ENCODE data around the gene KMT2D.
A peak's percentile ranks its signal among the peaks of the same experiment; 100 is the strongest.

KMT2D gene

DNA sequence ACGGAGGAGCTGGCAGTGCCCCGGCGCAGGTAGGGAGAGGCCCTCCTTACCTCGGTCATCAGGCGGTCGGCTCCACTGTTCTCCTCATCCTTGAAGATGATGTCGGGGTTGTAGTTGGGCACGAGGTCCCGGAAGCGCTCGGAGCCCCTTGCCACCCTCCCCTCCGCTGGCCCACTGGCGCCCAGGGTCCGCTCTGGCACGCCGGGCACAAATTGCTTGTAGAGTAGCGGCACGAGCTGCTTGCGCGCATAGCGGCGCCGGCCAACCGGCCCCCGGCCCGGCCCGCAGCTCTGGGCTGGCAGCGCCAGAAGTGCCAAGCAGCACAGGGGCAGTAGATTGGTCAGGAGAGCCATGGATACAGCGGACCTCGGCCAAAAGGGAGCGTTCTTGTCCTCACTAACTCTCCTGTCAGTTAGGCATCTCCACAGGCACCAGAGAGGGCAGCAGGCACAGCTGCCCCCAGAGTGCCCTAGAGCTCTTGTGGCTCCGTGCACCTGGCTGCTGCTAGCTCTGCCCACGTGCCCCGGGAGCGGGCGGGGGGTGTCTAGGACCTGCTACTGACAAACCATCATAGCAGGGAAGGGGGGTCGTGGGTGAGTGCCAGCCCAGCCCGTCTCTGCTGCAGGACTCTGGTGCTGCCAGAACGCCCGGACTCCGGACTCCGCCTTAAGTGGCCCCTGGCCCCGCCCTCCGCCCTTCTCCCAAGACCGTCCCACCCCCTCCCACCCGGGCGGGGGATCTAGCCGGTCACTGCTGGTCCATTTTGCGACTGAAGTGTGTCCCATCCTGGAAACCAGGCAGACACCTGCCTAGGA is 33.8 kb upstream of the KMT2D start, which contains the start of gene DHH:
DHH (minus strand) TSS at position 642 of the 815 bp plus-strand sequence; CDS start at position 353, 289 bp downstream.
- TF ChIP-seq, protein P1, sequence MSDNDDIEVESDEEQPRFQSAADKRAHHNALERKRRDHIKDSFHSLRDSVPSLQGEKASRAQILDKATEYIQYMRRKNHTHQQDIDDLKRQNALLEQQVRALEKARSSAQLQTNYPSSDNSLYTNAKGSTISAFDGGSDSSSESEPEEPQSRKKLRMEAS (IDR thresholded peaks at IDR 0.05; ENCODE audit: low read depth, low read length) = no peak
- TF ChIP-seq MYC (IDR thresholded peaks at IDR 0.05; ENCODE audit: low read depth, low read length) (no peak), CTCF (IDR thresholded peaks at IDR 0.05; ENCODE audit: low read depth, low read length) (no peak), POLR2A (IDR thresholded peaks at IDR 0.05; ENCODE audit: extremely low read depth, insufficient read length) (no peak)
- no peak within 1 kb of the TSS for H3K4me3 ChIP-seq (ENCODE audit: low read depth, low read length)
- no peak for DNase-seq (ENCODE audit: low read depth)

DNA sequence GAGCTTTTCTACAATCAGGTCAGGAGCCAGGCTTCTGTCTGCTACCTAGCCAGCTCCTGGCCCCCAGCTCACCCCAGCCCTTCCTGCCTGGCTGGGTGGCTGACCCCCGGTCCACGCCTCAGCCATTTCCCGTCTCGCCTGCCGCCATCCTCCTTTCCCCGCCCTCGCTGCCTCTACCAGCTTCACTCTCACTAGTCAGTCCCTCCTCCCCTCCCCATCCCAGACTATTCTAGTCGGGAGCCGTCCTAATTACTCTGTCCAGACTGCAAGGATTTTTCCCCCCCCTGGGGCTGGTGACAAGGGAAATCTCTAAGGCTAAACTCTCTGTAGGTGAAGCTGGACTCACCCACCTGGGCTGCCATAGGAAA is 33.2 kb upstream of the KMT2D start:
- no peak for DNase-seq (ENCODE audit: low read depth)
- no peak overlapping the region for H3K4me3 ChIP-seq (ENCODE audit: low read depth, low read length)
- TF ChIP-seq, protein P1 (IDR thresholded peaks at IDR 0.05; ENCODE audit: low read depth, low read length) = no peak
- TF ChIP-seq CTCF (IDR thresholded peaks at IDR 0.05; ENCODE audit: low read depth, low read length) (no peak), POLR2A (IDR thresholded peaks at IDR 0.05; ENCODE audit: extremely low read depth, insufficient read length) (no peak), MYC (IDR thresholded peaks at IDR 0.05; ENCODE audit: low read depth, low read length) (no peak)

DNA sequence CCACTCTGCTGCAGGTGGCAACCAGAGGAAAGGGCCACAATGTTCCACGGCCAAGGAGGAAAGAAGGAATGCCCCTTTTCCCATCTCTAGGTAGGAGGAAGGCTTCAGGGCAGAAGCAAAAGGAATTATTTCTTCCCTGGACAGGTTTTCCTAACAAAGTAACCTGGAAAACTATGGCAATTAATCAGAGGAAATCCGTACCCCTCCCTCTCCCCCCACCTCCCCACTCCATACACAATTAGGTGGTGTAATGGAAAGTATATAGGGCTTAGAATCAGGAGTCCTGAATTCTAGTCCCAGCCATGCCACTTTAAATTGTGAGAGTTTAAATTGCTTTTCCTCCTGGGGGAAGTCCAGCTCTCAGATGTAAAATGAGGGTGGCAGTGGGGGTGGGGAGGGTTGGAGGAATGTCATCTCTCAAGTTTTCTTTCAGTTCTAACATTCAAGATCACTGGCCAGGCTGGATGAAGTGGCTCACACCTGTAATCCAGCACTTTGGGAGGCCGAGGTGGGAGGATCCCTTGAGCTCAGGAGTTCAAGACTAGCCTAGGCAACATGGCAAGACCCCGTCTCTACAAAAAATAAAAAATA is 32.3 kb upstream of the KMT2D start:
- no peak for TF ChIP-seq MYC (IDR thresholded peaks at IDR 0.05; ENCODE audit: low read depth, low read length)
- TF ChIP-seq, protein P1 (IDR thresholded peaks at IDR 0.05; ENCODE audit: low read depth, low read length) = no peak
- TF ChIP-seq POLR2A (IDR thresholded peaks at IDR 0.05; ENCODE audit: extremely low read depth, insufficient read length) = no peak
- TF ChIP-seq CTCF (IDR thresholded peaks at IDR 0.05; ENCODE audit: low read depth, low read length) = no peak
- H3K4me3 ChIP-seq (ENCODE audit: low read depth, low read length) = peak overlapping the region; percentile 36
- DNase-seq (ENCODE audit: low read depth) = no peak

GRCh38 chr12:49092086-49092815 is 31.7 kb upstream of the KMT2D start:
- TF ChIP-seq MYC (IDR thresholded peaks at IDR 0.05; ENCODE audit: low read depth, low read length) (0 out of 2 replicates have a peak, but pooled peaks have one; percentile 15), POLR2A (IDR thresholded peaks at IDR 0.05; ENCODE audit: extremely low read depth, insufficient read length) (no peak), CTCF (IDR thresholded peaks at IDR 0.05; ENCODE audit: low read depth, low read length) (peak; percentile 63)
- TF ChIP-seq, protein P1 (IDR thresholded peaks at IDR 0.05; ENCODE audit: low read depth, low read length) = 0 out of 2 replicates have a peak, but pooled peaks have one; percentile 8
- peak overlapping the region; percentile 36 for H3K4me3 ChIP-seq (ENCODE audit: low read depth, low read length)
- peak; percentile 95 for DNase-seq (ENCODE audit: low read depth)

DNA sequence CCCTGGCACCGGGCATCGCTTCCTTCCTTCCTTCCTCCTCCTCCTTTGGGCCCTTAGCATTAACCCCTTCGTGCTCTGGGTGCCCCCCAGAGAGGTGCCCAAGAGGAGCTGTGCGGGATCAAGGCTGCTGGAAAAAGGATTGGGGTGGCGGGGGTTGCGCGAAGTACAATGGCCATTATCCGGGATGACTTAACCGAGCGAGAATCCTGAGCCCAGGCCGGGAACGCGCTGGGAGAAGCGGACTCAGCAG is 31.2 kb upstream of the KMT2D start:
- TF ChIP-seq POLR2A (IDR thresholded peaks at IDR 0.05; ENCODE audit: extremely low read depth, insufficient read length) (no peak), MYC (IDR thresholded peaks at IDR 0.05; ENCODE audit: low read depth, low read length) (no peak), CTCF (IDR thresholded peaks at IDR 0.05; ENCODE audit: low read depth, low read length) (no peak)
- TF ChIP-seq, protein P1 (IDR thresholded peaks at IDR 0.05; ENCODE audit: low read depth, low read length) = no peak
- no peak for DNase-seq (ENCODE audit: low read depth)
- no peak overlapping the region for H3K4me3 ChIP-seq (ENCODE audit: low read depth, low read length)
